MM.1S (cell line): ENCODE measurements around the gene CUEDC2.

Experiments
- EZH2 ChIP-seq: fragments of 300-600 bp; sonication (generic); optimal IDR thresholded peaks from 2 replicates; pipeline ENCODE3; 2017; ENCODE audit warnings: low read depth, mild to moderate bottlenecking, antibody characterized with exemption, low read length, mixed read lengths
- EZH2phosphoT487 ChIP-seq: fragments of 300-600 bp; sonication (generic); IDR thresholded peaks from 2 replicates; pipeline ENCODE4 v1.6.1; 2018; ENCODE audit warnings: antibody characterized with exemption, low read length
- TF ChIP-seq, protein P1 (sequence below): fragments of 300-600 bp; sonication (generic); IDR thresholded peaks from 2 replicates; pipeline ENCODE4 v1.5.1; 2016; ENCODE audit warnings: antibody characterized with exemption, low read length, mixed read lengths

DNA sequence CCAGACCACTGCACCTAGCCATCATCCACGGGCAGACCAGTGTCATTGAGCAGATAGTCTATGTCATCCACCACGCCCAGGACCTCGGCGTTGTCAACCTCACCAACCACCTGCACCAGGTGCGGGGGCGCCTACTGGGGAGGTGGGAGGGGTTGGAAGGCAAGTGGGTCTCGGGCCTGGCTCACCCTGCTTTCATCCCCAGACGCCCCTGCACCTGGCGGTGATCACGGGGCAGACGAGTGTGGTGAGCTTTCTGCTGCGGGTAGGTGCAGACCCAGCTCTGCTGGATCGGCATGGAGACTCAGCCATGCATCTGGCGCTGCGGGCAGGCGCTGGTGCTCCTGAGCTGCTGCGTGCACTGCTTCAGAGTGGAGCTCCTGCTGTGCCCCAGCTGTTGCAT, 32.3 kb downstream of the CUEDC2 start:
- TF ChIP-seq, protein P1, sequence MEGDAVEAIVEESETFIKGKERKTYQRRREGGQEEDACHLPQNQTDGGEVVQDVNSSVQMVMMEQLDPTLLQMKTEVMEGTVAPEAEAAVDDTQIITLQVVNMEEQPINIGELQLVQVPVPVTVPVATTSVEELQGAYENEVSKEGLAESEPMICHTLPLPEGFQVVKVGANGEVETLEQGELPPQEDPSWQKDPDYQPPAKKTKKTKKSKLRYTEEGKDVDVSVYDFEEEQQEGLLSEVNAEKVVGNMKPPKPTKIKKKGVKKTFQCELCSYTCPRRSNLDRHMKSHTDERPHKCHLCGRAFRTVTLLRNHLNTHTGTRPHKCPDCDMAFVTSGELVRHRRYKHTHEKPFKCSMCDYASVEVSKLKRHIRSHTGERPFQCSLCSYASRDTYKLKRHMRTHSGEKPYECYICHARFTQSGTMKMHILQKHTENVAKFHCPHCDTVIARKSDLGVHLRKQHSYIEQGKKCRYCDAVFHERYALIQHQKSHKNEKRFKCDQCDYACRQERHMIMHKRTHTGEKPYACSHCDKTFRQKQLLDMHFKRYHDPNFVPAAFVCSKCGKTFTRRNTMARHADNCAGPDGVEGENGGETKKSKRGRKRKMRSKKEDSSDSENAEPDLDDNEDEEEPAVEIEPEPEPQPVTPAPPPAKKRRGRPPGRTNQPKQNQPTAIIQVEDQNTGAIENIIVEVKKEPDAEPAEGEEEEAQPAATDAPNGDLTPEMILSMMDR: no peak
- TF ChIP-seq EZH2phosphoT487 (no peak), EZH2 (no peak)
